ENCODE measurements around the gene SOWAHA. TPM values are rescaled to one million over a fixed set of nuclear protein-coding genes. Genes with fewer than 3 reads are reported as not detected.

Gene SOWAHA
- total RNA-seq, 1 experiment from 2014 or later, result not detected

DNA sequence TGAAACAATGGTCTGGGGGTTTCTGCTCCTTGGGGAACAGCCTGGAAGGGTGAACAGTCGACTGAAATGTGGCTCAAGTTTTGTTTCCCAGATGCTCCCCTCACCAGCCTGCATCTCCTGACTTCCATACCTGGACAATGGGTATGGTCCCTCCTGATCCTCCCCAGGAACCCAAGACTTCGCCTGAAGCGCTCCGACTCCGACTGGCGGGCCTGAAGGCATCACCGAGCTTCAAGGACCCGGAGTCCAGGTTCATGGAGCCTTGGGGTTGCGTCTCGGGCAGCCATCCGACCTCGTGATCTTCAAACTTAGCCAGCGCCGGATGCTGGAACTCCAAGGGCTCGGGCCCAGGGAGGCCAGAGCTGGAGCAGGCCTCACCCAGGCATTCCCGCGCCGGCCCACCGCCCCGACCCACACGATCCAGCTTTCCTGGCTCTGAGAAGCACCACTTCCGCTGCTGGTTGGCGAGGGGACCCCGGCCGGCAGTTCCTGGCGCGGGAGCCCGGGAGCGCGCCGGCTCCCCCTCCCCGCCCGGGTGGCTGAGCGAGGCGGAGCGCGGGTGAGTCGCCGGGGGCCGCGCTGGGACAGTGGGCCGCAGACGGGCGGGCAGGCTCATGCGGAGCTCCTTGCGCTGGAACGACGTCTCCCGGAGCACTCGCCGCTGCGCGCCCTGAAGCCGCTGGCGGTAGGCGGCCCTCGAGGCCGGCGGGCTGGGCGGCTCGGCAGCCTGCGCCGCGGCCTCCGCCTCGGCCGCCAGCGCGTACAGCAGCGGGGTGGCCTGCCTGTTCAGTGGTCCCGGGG is 12.1 kb downstream of the SOWAHA start:
- CTCF ChIA-PET, result no interaction called here

DNA sequence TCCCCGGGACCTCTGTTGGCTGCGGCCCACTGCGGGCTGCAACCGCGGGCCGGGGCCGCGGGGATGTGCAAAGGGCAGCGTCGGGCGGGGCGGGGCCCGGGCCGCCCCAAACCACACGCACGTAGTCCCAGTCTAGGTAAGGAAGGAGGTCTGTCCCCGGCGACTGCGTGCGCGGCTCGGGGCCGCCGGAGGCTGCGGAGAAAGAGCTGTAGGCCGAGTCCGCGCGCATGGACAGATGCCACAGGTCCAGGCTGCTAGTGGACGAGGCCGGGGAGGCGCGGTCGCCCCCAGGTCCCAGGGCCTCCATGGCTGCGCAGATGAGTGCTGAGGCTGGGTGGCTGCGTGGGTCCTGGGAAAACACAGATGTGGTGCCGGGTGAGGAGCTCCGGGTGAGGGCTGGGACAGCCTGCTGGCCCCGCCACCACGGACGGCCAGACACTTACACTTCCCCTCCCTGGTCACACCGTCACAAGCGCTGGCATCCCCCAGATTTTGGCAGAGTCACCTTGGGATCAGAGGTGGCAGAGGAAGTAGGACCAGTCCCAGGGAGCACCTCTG is 12.8 kb downstream of the SOWAHA start:
- Histone ChIP-seq H3K4me1 (ENCODE audit: insufficient read depth, low read length, poor library complexity, severe bottlenecking) (peaks cover 2% of the 10 kb centered on the region), H3K27ac (ENCODE audit: low read depth, low read length, poor library complexity, severe bottlenecking) (no peak overlapping the region), H3K36me3 (ENCODE audit: insufficient read depth, low read length, poor library complexity, severe bottlenecking) (no peaks in the 10 kb centered on the region), H3K27me3 (replicated peaks; ENCODE audit: insufficient read depth, low read depth, low read length, poor library complexity) (peaks cover 9% of the 10 kb centered on the region), H3K4me3 (ENCODE audit: low read depth, low read length, poor library complexity, severe bottlenecking) (no peak overlapping the region), H3K9me3 (ENCODE audit: low read depth, low read length, poor library complexity, severe bottlenecking) (no peaks in the 10 kb centered on the region)
- BruUV-seq (replicated peaks), result no TSS peak
- no peak for DNase-seq (ENCODE audit: low spot score)
- intact Hi-C loops (cut with micrococcal nuclease; ENCODE audit: unreplicated experiment), result no loop called here
- ChIA-PET POLR2A (ENCODE audit: low non-redundant PET) (interaction anchor here (0.6 to 0.7 kb wide), 2 partner anchors 596 to 1932 kb away, joined by 3 read pairs; no protein-coding TSS in a partner anchor), CTCF (no interaction called here)
- TF ChIP-seq, protein P1, sequence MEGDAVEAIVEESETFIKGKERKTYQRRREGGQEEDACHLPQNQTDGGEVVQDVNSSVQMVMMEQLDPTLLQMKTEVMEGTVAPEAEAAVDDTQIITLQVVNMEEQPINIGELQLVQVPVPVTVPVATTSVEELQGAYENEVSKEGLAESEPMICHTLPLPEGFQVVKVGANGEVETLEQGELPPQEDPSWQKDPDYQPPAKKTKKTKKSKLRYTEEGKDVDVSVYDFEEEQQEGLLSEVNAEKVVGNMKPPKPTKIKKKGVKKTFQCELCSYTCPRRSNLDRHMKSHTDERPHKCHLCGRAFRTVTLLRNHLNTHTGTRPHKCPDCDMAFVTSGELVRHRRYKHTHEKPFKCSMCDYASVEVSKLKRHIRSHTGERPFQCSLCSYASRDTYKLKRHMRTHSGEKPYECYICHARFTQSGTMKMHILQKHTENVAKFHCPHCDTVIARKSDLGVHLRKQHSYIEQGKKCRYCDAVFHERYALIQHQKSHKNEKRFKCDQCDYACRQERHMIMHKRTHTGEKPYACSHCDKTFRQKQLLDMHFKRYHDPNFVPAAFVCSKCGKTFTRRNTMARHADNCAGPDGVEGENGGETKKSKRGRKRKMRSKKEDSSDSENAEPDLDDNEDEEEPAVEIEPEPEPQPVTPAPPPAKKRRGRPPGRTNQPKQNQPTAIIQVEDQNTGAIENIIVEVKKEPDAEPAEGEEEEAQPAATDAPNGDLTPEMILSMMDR (conservative IDR thresholded peaks at IDR 0.05; ENCODE audit: low read depth, low read length), result no peak
- no peak for TF ChIP-seq EZH2 (IDR thresholded peaks at IDR 0.05; ENCODE audit: borderline replicate concordance, low read depth, low read length, poor library complexity, severe bottlenecking)

More for the DNA sequence above, 12.1 kb downstream of the SOWAHA start:
- H3K4me3 ChIP-seq (ENCODE audit: low read depth, low read length, poor library complexity, severe bottlenecking), result no peak overlapping the region
- no peak for TF ChIP-seq EZH2 (IDR thresholded peaks at IDR 0.05; ENCODE audit: borderline replicate concordance, low read depth, low read length, poor library complexity, severe bottlenecking)
- TF ChIP-seq, protein P1 (conservative IDR thresholded peaks at IDR 0.05; ENCODE audit: low read depth, low read length), result no peak
- DNase-seq (ENCODE audit: low spot score), result no peak
- peaks cover 9% of the 10 kb centered on the region for H3K27me3 ChIP-seq (replicated peaks; ENCODE audit: insufficient read depth, low read depth, low read length, poor library complexity)
- peaks cover 2% of the 10 kb centered on the region for H3K4me1 ChIP-seq (ENCODE audit: insufficient read depth, low read length, poor library complexity, severe bottlenecking)
- POLR2A ChIA-PET (ENCODE audit: low non-redundant PET), result no interaction called here
- no peaks in the 10 kb centered on the region for H3K9me3 ChIP-seq (ENCODE audit: low read depth, low read length, poor library complexity, severe bottlenecking)
- H3K36me3 ChIP-seq (ENCODE audit: insufficient read depth, low read length, poor library complexity, severe bottlenecking), result no peaks in the 10 kb centered on the region
- intact Hi-C loops (cut with micrococcal nuclease; ENCODE audit: unreplicated experiment), result no loop called here
- no peak overlapping the region for H3K27ac ChIP-seq (ENCODE audit: low read depth, low read length, poor library complexity, severe bottlenecking)
- BruUV-seq (replicated peaks), result no TSS peak

DNA sequence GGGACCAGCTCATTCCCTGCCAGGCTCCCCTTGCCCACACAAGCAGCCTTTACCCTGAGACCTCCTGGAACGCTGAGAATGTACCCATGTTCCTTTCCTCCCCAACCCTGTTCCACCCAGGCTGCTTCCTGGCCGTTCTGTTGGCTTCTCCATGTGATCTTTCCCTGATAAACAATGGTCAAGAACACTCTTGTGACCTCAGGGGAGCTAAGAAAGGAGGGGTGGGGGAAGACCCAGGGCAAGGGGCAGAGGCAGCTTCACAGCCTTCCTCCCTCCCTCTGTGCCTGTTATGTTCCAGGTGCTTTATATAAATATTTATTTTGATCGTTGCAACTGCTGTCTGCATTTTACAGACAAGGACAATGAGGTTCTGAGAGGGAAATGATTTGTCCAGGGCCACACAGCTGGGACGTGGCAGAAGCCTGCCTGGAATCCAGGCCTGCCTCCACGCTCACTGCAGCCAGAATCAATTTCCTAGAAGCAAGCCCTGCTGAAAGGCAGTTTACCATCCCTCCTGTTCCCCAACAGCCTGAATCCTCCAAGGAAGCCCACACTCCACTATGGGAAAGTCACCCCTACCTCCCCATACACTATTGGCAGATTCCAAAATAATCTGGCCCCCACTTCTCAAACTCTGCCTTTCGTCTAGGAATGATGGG is 13.5 kb downstream of the SOWAHA start:
- CTCF ChIA-PET, result no interaction called here
- H3K9me3 ChIP-seq (ENCODE audit: low read depth, low read length, poor library complexity, severe bottlenecking), result no peaks in the 10 kb centered on the region
- intact Hi-C loops (cut with micrococcal nuclease; ENCODE audit: unreplicated experiment), result no loop called here
- no peak overlapping the region for H3K4me3 ChIP-seq (ENCODE audit: low read depth, low read length, poor library complexity, severe bottlenecking)
- TF ChIP-seq EZH2 (IDR thresholded peaks at IDR 0.05; ENCODE audit: borderline replicate concordance, low read depth, low read length, poor library complexity, severe bottlenecking), result no peak
- TF ChIP-seq, protein P1 (conservative IDR thresholded peaks at IDR 0.05; ENCODE audit: low read depth, low read length), result no peak
- peaks cover 9% of the 10 kb centered on the region for H3K27me3 ChIP-seq (replicated peaks; ENCODE audit: insufficient read depth, low read depth, low read length, poor library complexity)
- POLR2A ChIA-PET (ENCODE audit: low non-redundant PET), result interaction anchor here (0.6 to 0.7 kb wide), 2 partner anchors 595 to 1931 kb away, joined by 3 read pairs; no protein-coding TSS in a partner anchor
- no peaks in the 10 kb centered on the region for H3K36me3 ChIP-seq (ENCODE audit: insufficient read depth, low read length, poor library complexity, severe bottlenecking)
- H3K4me1 ChIP-seq (ENCODE audit: insufficient read depth, low read length, poor library complexity, severe bottlenecking), result peaks cover 2% of the 10 kb centered on the region
- BruUV-seq (replicated peaks), result no TSS peak
- no peak for DNase-seq (ENCODE audit: low spot score)
- H3K27ac ChIP-seq (ENCODE audit: low read depth, low read length, poor library complexity, severe bottlenecking), result no peak overlapping the region

All from A673 (cell line).